ENCODE data around the gene EDEM3.

DNA sequence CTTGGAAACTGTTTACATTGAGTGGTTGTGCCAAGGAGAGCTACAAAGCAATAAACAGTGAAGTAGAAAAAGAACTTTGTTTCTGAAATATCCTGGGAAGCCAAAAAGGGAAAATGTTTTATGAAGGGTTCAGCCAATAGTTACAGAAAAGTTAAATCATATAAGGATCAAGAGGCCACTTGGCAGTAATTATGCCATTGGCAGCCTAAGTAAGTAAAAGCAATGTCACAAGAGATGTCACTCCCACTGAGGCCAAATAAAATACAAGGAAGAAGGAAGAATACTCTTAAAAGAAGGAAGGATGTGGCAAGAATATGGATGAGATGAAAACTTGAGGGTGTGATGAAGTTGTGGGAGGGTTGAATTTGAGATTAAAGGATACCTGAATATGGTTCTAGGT lies 45.2 kb downstream of the EDEM3 start:
- TF ChIP-seq, protein P1, sequence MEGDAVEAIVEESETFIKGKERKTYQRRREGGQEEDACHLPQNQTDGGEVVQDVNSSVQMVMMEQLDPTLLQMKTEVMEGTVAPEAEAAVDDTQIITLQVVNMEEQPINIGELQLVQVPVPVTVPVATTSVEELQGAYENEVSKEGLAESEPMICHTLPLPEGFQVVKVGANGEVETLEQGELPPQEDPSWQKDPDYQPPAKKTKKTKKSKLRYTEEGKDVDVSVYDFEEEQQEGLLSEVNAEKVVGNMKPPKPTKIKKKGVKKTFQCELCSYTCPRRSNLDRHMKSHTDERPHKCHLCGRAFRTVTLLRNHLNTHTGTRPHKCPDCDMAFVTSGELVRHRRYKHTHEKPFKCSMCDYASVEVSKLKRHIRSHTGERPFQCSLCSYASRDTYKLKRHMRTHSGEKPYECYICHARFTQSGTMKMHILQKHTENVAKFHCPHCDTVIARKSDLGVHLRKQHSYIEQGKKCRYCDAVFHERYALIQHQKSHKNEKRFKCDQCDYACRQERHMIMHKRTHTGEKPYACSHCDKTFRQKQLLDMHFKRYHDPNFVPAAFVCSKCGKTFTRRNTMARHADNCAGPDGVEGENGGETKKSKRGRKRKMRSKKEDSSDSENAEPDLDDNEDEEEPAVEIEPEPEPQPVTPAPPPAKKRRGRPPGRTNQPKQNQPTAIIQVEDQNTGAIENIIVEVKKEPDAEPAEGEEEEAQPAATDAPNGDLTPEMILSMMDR (conservative IDR thresholded peaks at IDR 0.05 in 1 of 2, IDR thresholded peaks at IDR 0.05 in 1 of 2; ENCODE audit: low read depth in 1 of 2, low read length in 2 of 2), result no peak
- no peak for TF ChIP-seq EZH2 (IDR thresholded peaks at IDR 0.05; ENCODE audit: low read length, missing control alignments)

All from fibroblast of lung (primary cell).